Epithelial cell of esophagus (primary cell): ENCODE data around the gene CXCR6.
"Not testable (repeated sequence)": the region's sequence is repeated elsewhere in the genome, so short reads cannot be mapped to it uniquely, and the experiment has no call there.

Experiments
- DNase-seq: peaks from one replicate; pipeline ENCODE4 v3.0.0; 2010; ENCODE audit warnings: low read depth
- H3K4me3 ChIP-seq: 2 replicates; pipeline ENCODE4 v1.5.1; 2011; ENCODE audit warnings: mild to moderate bottlenecking, low read length, control low read depth
- CTCF ChIP-seq: IDR thresholded peaks from 2 replicates; pipeline ENCODE4 v1.5.1; 2011; ENCODE audit warnings: low read depth, mild to moderate bottlenecking, low read length, control low read depth, inconsistent platforms; ENCODE audit not compliant: insufficient read depth; ENCODE audit errors: missing control alignments

CXCR6 gene

GRCh38 chr3:45992133-45992729, 49.0 kb downstream of the CXCR6 start:
- H3K4me3 ChIP-seq = no peak overlapping the region
- DNase-seq = no peak
- TF ChIP-seq CTCF = no peak

- no peak overlapping the region for H3K4me3 ChIP-seq
These were observed 49.6 kb downstream of the CXCR6 start for GRCh38 chr3:45992821-45993221.

GRCh38 chr3:45993421-45994027, 50.3 kb downstream of the CXCR6 start:
- no peak for TF ChIP-seq CTCF
- DNase-seq = no peak
- H3K4me3 ChIP-seq = no peak overlapping the region

More at GRCh38 chr3:45992821-45993221, 49.6 kb downstream of the CXCR6 start:
- no peak for DNase-seq
- TF ChIP-seq CTCF = no peak

- DNase-seq = no peak
- TF ChIP-seq CTCF = no peak
- H3K4me3 ChIP-seq = peak overlapping the region; percentile 93
These were observed 51.4 kb downstream of the CXCR6 start for GRCh38 chr3:45994419-45995235.

GRCh38 chr3:45995236-45996192, 52.2 kb downstream of the CXCR6 start, which contains the start of gene FYCO1:
Gene FYCO1 (minus strand): TSS chr3:45995824. CDS start chr3:45984910, 10,914 bp downstream.
- no peak for TF ChIP-seq CTCF
- DNase-seq = peak; percentile 90
- H3K4me3 ChIP-seq = peak within 1 kb of the TSS; percentile 93

GRCh38 chr3:45997499-45997898, 54.2 kb downstream of the CXCR6 start:
- H3K4me3 ChIP-seq, DNase-seq: not testable (repeated sequence)

GRCh38 chr3:45997942-45998341, 54.7 kb downstream of the CXCR6 start:
- H3K4me3 ChIP-seq = no peak overlapping the region
- DNase-seq = no peak
- no peak for TF ChIP-seq CTCF
